K562 (cell line): ENCODE results near the gene VSTM5. TPM values are rescaled to one million over a fixed set of nuclear protein-coding genes. Genes with fewer than 3 reads are reported as not detected.

Experiments used
- ATAC-seq: fragments of 200-7000 bp; cut with Tn5 transposase; 3 replicates; pipeline ENCODE4 v1.9.1; 2020; ENCODE audit warnings: moderate library complexity
- BruUV-seq: library from RNA; stranded (reverse); fragments of 400-500 nt; replicated peaks from 2 replicates; lab custom pipeline; 2021; lab: Mats Ljungman, UMichigan
- CTCF ChIA-PET: fragments of 300-600 bp; formaldehyde crosslinking; extraction: SDS; loops from one replicate; lab custom pipeline; 2021; ENCODE audit warnings: low intra/inter-chr PET ratio; lab: Yijun Ruan, JAX
- POLR2A ChIA-PET: fragments of 300-600, 350-650 bp; sonication (Branson Sonifier 250); formaldehyde crosslinking; extraction: SDS; loops from one replicate; lab custom pipeline; 2021; ENCODE audit warnings: antibody characterized with exemption, inconsistent platforms; lab: Yijun Ruan, JAX
- DNase-seq, 4 experiments: peaks; one replicate each; pipeline versions ENCODE4 v3.0.0 to v3.0.0-alpha.2; 2011 to 2018; ENCODE audit warnings: low spot score in 3 of 4, mixed read lengths in 3 of 4; ENCODE audit errors: extremely low read depth in 1 of 4
- FAIRE-seq: peaks from 2 replicates; lab custom pipeline; 2011; peaks lifted over from hg19 to GRCh38; lab: Jason Lieb, UNC
- H2AFZ ChIP-seq: 2 replicates; pipeline ENCODE4 v1.6.0; 2011; ENCODE audit warnings: low read depth, low read length, control low read depth, inconsistent platforms
- H3K27ac ChIP-seq: fragments of 200-600 bp; 3 replicates; pipeline ENCODE4 v1.8.0; 2011; ENCODE audit warnings: low read depth, mild to moderate bottlenecking, control low read depth, inconsistent platforms, low read length, moderate library complexity, mixed read lengths; ENCODE audit errors: extremely low read depth
- H3K27me3 ChIP-seq, 2 experiments: fragments of 300-600 bp in 1 of 2; 2 replicates in 1 of 2; 3 replicates in 1 of 2; pipeline versions ENCODE4 v1.6.0 to v1.8.0; 2011; ENCODE audit warnings: inconsistent platforms in 2 of 2, low read length in 2 of 2, mild to moderate bottlenecking in 1 of 2, mixed read lengths in 1 of 2, moderate library complexity in 1 of 2; ENCODE audit not compliant: control insufficient read depth in 2 of 2, insufficient read depth in 2 of 2
- H3K36me3 ChIP-seq: fragments of 300-600 bp; 3 replicates; pipeline ENCODE4 v1.8.0; 2011; ENCODE audit warnings: mild to moderate bottlenecking, low read length, inconsistent platforms; ENCODE audit not compliant: control insufficient read depth, insufficient read depth
- H3K4me1 ChIP-seq, 2 experiments: fragments of 200-600 bp in 1 of 2; replicated peaks in 1 of 2; 2 replicates in 1 of 2; 3 replicates in 1 of 2; pipeline versions ENCODE4 v1.5.1 to v1.8.0; 2011; ENCODE audit warnings: inconsistent platforms in 2 of 2, low read length in 2 of 2, mild to moderate bottlenecking in 1 of 2, mixed read lengths in 1 of 2, moderate library complexity in 1 of 2; ENCODE audit not compliant: control insufficient read depth in 2 of 2, insufficient read depth in 2 of 2
- H3K4me2 ChIP-seq: 2 replicates; pipeline ENCODE4 v1.6.1; 2011; ENCODE audit warnings: low read length, control low read depth, inconsistent platforms, mixed read lengths; ENCODE audit not compliant: insufficient read depth
- H3K4me3 ChIP-seq: fragments of 200-600 bp; sonication (generic), shearing (Covaris generic); 2 replicates; pipeline ENCODE4 v1.5.1; 2016; ENCODE audit warnings: control low read depth, inconsistent platforms
- H3K79me2 ChIP-seq: fragments of 200-600 bp; 3 replicates; pipeline ENCODE4 v1.8.0; 2011; ENCODE audit warnings: low read length, inconsistent platforms; ENCODE audit not compliant: control insufficient read depth, insufficient read depth
- H3K9ac ChIP-seq, 2 experiments: 2 replicates each; pipeline versions ENCODE4 v1.6.0 to v1.6.1; 2011; ENCODE audit warnings: low read depth in 2 of 2, low read length in 2 of 2, control low read depth in 1 of 2, inconsistent platforms in 1 of 2, mild to moderate bottlenecking in 1 of 2, mixed read lengths in 1 of 2; ENCODE audit not compliant: insufficient read depth in 1 of 2
- H3K9me1 ChIP-seq: one replicate; pipeline ENCODE4 v1.6.0; 2011; ENCODE audit warnings: inconsistent platforms, mild to moderate bottlenecking, low read length, moderate library complexity; ENCODE audit not compliant: control insufficient read depth, insufficient read depth
- H3K9me3 ChIP-seq: replicated peaks from 2 replicates; pipeline ENCODE4 v1.5.1; 2011; ENCODE audit warnings: low read depth, low read length, inconsistent platforms; ENCODE audit not compliant: control insufficient read depth, insufficient read depth
- H4K20me1 ChIP-seq: replicated peaks from 2 replicates; pipeline ENCODE4 v1.6.1; 2011; ENCODE audit warnings: low read length, inconsistent platforms, mixed read lengths; ENCODE audit not compliant: control insufficient read depth, insufficient read depth
- ARNT ChIP-seq, 2 experiments: fragments of 450-650 bp; IDR thresholded peaks; 2 replicates each; pipeline ENCODE4 v1.6.1; 2016; ENCODE audit warnings: mild to moderate bottlenecking in 1 of 2
- ELF2 ChIP-seq: fragments of 250-450 bp; sonication (Bioruptor Pico); IDR thresholded peaks from 2 replicates; pipeline ENCODE4 v1.5.0; 2021; ENCODE audit warnings: mild to moderate bottlenecking
- HEY1 ChIP-seq: fragments of 250-450 bp; sonication (Bioruptor Pico); IDR thresholded peaks from 2 replicates; pipeline ENCODE4 v1.5.0; 2020; ENCODE audit warnings: mild to moderate bottlenecking, moderate library complexity, borderline replicate concordance
- RBM15 ChIP-seq: fragments of 200-400 bp; formaldehyde crosslinking; IDR thresholded peaks from 2 replicates; pipeline ENCODE4 v1.6.1; 2018; ENCODE audit warnings: mild to moderate bottlenecking, low read length, moderate library complexity; ENCODE audit not compliant: insufficient read depth
- SFPQ ChIP-seq: fragments of 200-400 bp; formaldehyde crosslinking; IDR thresholded peaks from 2 replicates; pipeline ENCODE4 v1.6.1; 2017; ENCODE audit warnings: mild to moderate bottlenecking, low read depth, low read length, moderate library complexity
- ZNF445 ChIP-seq: fragments of 250-450 bp; sonication (Bioruptor Pico); IDR thresholded peaks from 2 replicates; pipeline ENCODE4 v1.4.0; 2020; ENCODE audit warnings: low read depth, mild to moderate bottlenecking, moderate library complexity
- WGBS: fragments of 100-300 bp; shearing (Covaris generic); methylation state at CpG from one replicate; pipeline ENCODE4 v1.1.6; 2016; ENCODE audit warnings: low coverage, mixed read lengths; ENCODE audit not compliant: insufficient coverage; ENCODE audit errors: missing lambda C conversion rate; 5-methylcytosine and 5-hydroxymethylcytosine counted together
- in situ Hi-C: fragments of 300-500 bp; cut with MboI; formaldehyde crosslinking; loops from 4 replicates; pipeline ENCODE4 v1.15.0; 2018; ENCODE audit warnings: inconsistent platforms, mixed read lengths
- intact Hi-C: fragments of 100-400 bp; cut with micrococcal nuclease; formaldehyde crosslinking; loops from 2 replicates; pipeline ENCODE4 v1.14.2; 2022
- polyA plus RNA-seq, 8 experiments: library from polyadenylated mRNA; depleted of rRNA in 4 of 8; stranded (reverse) in 5 of 8; unstranded in 3 of 8; fragments of >200 nt; fragmentation: Nextera tagmentation in 2 of 8; fragmentation: Illumina TruSeq in 1 of 8; extraction: Ambion mirVana in 2 of 8; extraction: Trizol in 1 of 8; gene quantifications; 2 replicates each; pipeline versions ENCODE4 v1.2.1 to v1.2.3, GENCODE V29; 2011 to 2014; ENCODE audit warnings: inconsistent platforms in 1 of 8, missing spikeins in 1 of 8
- total RNA-seq, 7 experiments: library from RNA; depleted of rRNA in 6 of 7; stranded (reverse); fragments of >200 nt in 6 of 7; fragmentation: Illumina TruSeq in 2 of 7; extraction: Trizol in 2 of 7; gene quantifications; 2 replicates each; pipeline versions ENCODE4 v1.2.1 to v1.2.3, GENCODE V29; 2011 to 2021; ENCODE audit warnings: low replicate concordance in 1 of 7

The VSTM5 gene
- total and polyA plus RNA-seq, 9 of the 15 experiments (the other 6 are each of a cell fraction or from before 2014, with no cell fraction given): 0.01 TPM; not detected in 8

GRCh38 chr11:93821617-93822016 is 28.8 kb downstream of the VSTM5 start:
- no peak for DNase-seq
- no peak for FAIRE-seq
- Histone ChIP-seq H3K9me3 (no peaks in the 10 kb centered on the region), H3K27ac (no peak overlapping the region), H3K9ac (no peak overlapping the region), H4K20me1 (no peaks in the 10 kb centered on the region), H3K4me1 (peaks cover 0 to 2% of the 10 kb centered on the region in 2 experiments; a peak in 1 of 5 replicates), H3K9me1 (no peaks in the 10 kb centered on the region), H2AFZ (no peak overlapping the region), H3K27me3 (peaks cover 9 to 10% of the 10 kb centered on the region in 2 experiments; a peak in 2 of 5 replicates), H3K4me2 (no peak overlapping the region), H3K79me2 (no peaks in the 10 kb centered on the region), H3K4me3 (no peak overlapping the region), H3K36me3 (no peaks in the 10 kb centered on the region)
- in situ Hi-C loops: no loop called here
- ATAC-seq: peak; percentile 12; the same call in 2 of the 3 replicates
- POLR2A ChIA-PET: interaction anchor here (0.6 kb wide), 2 partner anchors 142 to 472 kb away, joined by 3 to 4 read pairs; no protein-coding TSS in a partner anchor
- CTCF ChIA-PET: no interaction called here
- TF ChIP-seq RBM15 (no peak), HEY1 (CRISPR knock-in tag) (no peak), ZNF445 (CRISPR knock-in tag) (no peak), ELF2 (CRISPR knock-in tag) (no peak), ARNT (IDR thresholded peaks at IDR 0.05) (no peak), SFPQ (no peak)
- no TSS peak for BruUV-seq
- intact Hi-C loops: no loop called here
- WGBS: 0% methylated on average over 2 of the region's 2 CpGs
